Mucosa of descending colon (tissue), 3 donors: ENCODE data around the gene ZER1. TPM values are rescaled to one million over a fixed set of nuclear protein-coding genes. Genes with fewer than 3 reads are reported as not detected.
"Not testable (repeated sequence)": the region's sequence is repeated elsewhere in the genome, so short reads cannot be mapped to it uniquely, and the experiment has no call there.

ENCODE experiments used
- ATAC-seq: fragments of 200-7000 bp; cut with Tn5 transposase; one replicate; pipeline ENCODE4 v1.9.1; 2020; ENCODE audit warnings: mild to moderate bottlenecking, moderate library complexity
- DNase-seq, 3 donors: peaks; one replicate each; pipeline ENCODE4 v3.0.0-alpha.2; 2020
- H3K36me3 ChIP-seq: fragments of 200-600 bp; one replicate; pipeline ENCODE4 v1.8.0; 2021; ENCODE audit warnings: low read depth, mild to moderate bottlenecking
- H3K4me1 ChIP-seq: fragments of 200-600 bp; one replicate; pipeline ENCODE4 v1.8.0; 2021; ENCODE audit warnings: low read depth, mild to moderate bottlenecking
- H3K4me3 ChIP-seq: fragments of 200-600 bp; one replicate; pipeline ENCODE4 v1.8.0; 2021; ENCODE audit warnings: mild to moderate bottlenecking
- H3K9me3 ChIP-seq: fragments of 200-600 bp; one replicate; pipeline ENCODE4 v1.8.0; 2021; ENCODE audit warnings: mild to moderate bottlenecking
- CTCF ChIP-seq: fragments of 200-600 bp; IDR thresholded peaks from one replicate; pipeline ENCODE4 v1.8.0; 2022; ENCODE audit warnings: antibody characterized with exemption, mild to moderate bottlenecking
- intact Hi-C, 2 donors: fragments of 100-400 bp; cut with DNase I in 1 of 2; cut with micrococcal nuclease in 1 of 2; formaldehyde crosslinking; loops; one replicate each; pipeline versions ENCODE4 v1.11.0 to v1.11.1; 2022; cut with DNase I, micrococcal nuclease
- total RNA-seq, 3 donors: library from RNA; stranded (reverse); fragmentation: NEBNext Ultra II Directional in 2 of 3; extraction: Animal tissue kit (Norgen Biotek cat#: 25700) in 2 of 3; gene quantifications; one replicate each; pipeline versions ENCODE4 v1.2.1 to v1.2.4, GENCODE V29; 2021 to 2023
- donor health status: DM: no; HTN: no; CAD: no; lungs with moderate emphysema.
- donor health status: DM: no; HTN: no; CAD: no.
- donor health status: DM: no; HTN: yes; CAD: no.

ZER1 gene
- total RNA-seq, 3 donors from 2014 or later: 54.7 to 71.3 (median 68.8) TPM

GRCh38 chr9:128701227-128701854 is 70.4 kb downstream of the ZER1 start:
- Histone ChIP-seq H3K4me3 (no peak overlapping the region), H3K9me3 (no peaks in the 10 kb centered on the region), H3K36me3 (no peaks in the 10 kb centered on the region), H3K4me1 (peaks cover 4% of the 10 kb centered on the region)
- intact Hi-C loops: no loop called here
- ATAC-seq: no peak
- TF ChIP-seq CTCF: no peak
- DNase-seq: peak in 2 of 3 donors; percentile 18 to 28

GRCh38 chr9:128699096-128699795 is 72.5 kb downstream of the ZER1 start:
- H3K9me3 ChIP-seq, intact Hi-C loops: not testable (repeated sequence)

GRCh38 chr9:128696923-128697707 is 74.6 kb downstream of the ZER1 start:
- DNase-seq (peak in 1 of 3 donors; percentile 5), ATAC-seq (peak; percentile 18)
- Histone ChIP-seq H3K9me3 (no peaks in the 10 kb centered on the region), H3K36me3 (peaks cover 11% of the 10 kb centered on the region), H3K4me1 (peaks cover 4% of the 10 kb centered on the region), H3K4me3 (no peak overlapping the region)
- intact Hi-C loops: no loop called here
- no peak for TF ChIP-seq CTCF

More at GRCh38 chr9:128699096-128699795, 72.5 kb downstream of the ZER1 start:
- ATAC-seq, H3K4me3 ChIP-seq, H3K36me3 ChIP-seq, H3K4me1 ChIP-seq: not testable (repeated sequence)
- peak in 2 of 3 donors; percentile 16 to 20 for DNase-seq

DNA sequence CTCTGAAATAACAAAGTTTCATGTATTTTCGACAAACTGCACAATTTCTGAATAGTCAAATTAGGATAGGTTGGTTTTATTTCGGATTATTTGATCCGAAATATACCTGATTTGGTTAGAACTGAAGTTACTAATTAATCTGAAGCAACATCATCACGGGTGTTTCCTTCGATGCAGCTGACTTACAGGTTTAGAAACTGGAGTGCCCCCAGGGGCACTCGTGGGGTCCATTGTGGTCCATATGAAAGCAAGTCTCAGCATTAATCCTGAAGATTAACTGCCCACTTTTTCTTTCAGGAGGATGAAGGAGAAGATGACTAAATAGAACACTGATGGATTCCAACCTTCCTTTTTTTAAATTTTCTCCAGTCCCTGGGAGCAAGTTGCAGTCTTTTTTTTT is 77.4 kb downstream of the ZER1 start:
- ATAC-seq (no peak), DNase-seq (no peak)
- no peak for TF ChIP-seq CTCF
- Histone ChIP-seq H3K4me3 (no peak overlapping the region), H3K9me3 (no peaks in the 10 kb centered on the region), H3K36me3 (peaks cover 11% of the 10 kb centered on the region), H3K4me1 (peaks cover 10% of the 10 kb centered on the region)
- intact Hi-C loops: no loop called here

- intact Hi-C loops: not testable (repeated sequence)
- H3K36me3 ChIP-seq: peaks cover 11% of the 10 kb centered on the region
Measured at GRCh38 chr9:128693738-128694137, 78.0 kb downstream of the ZER1 start.

GRCh38 chr9:128690684-128691034 is 81.1 kb downstream of the ZER1 start:
- intact Hi-C loops: no loop called here

More at GRCh38 chr9:128693738-128694137, 78.0 kb downstream of the ZER1 start:
- DNase-seq, H3K4me3 ChIP-seq, H3K9me3 ChIP-seq, ATAC-seq, H3K4me1 ChIP-seq: not testable (repeated sequence)

More at GRCh38 chr9:128690684-128691034, 81.1 kb downstream of the ZER1 start:
- ATAC-seq: no peak
- Histone ChIP-seq H3K9me3 (no peaks in the 10 kb centered on the region), H3K4me1 (peaks cover 27% of the 10 kb centered on the region), H3K4me3 (peak overlapping the region; percentile 87), H3K36me3 (peaks cover 11% of the 10 kb centered on the region)
- TF ChIP-seq CTCF: no peak
- DNase-seq: no peak
